WTC11 (cell line): ENCODE data around the gene GTF3C1. TPM values are rescaled to one million over a fixed set of nuclear protein-coding genes. Genes with fewer than 3 reads are reported as not detected.

ENCODE experiments used
- ATAC-seq: fragments of 200-7000 bp; cut with Tn5 transposase; 2 replicates; pipeline ENCODE4 v1.10.0; 2021; ENCODE audit warnings: mild to moderate bottlenecking, moderate library complexity
- CTCF ChIA-PET: fragments of 300-600 bp; sonication (Branson Sonifier 250); formaldehyde crosslinking; loops from one replicate; lab custom pipeline; 2021; ENCODE audit warnings: antibody characterized with exemption; lab: Charles Lee
- POLR2A ChIA-PET: fragments of 350-600 bp; sonication (Branson Sonifier 250); formaldehyde crosslinking; loops from one replicate; lab custom pipeline; 2021; ENCODE audit warnings: antibody characterized with exemption; lab: Charles Lee
- DNase-seq: peaks from one replicate; pipeline ENCODE4 v3.0.0; 2021; ENCODE audit warnings: low spot score
- H3K27ac Mint-ChIP-seq: 2 replicates; pipeline ENCODE4 v1.8.0; 2021; ENCODE audit warnings: mixed read lengths
- H3K27me3 Mint-ChIP-seq: 2 replicates; pipeline ENCODE4 v1.8.0; 2021; ENCODE audit warnings: low read depth, mild to moderate bottlenecking, moderate library complexity, mixed read lengths
- H3K36me3 Mint-ChIP-seq: 2 replicates; pipeline ENCODE4 v1.8.0; 2021; ENCODE audit warnings: mixed read lengths
- H3K4me1 Mint-ChIP-seq: 2 replicates; pipeline ENCODE4 v1.8.0; 2022; ENCODE audit warnings: mixed read lengths
- H3K4me3 Mint-ChIP-seq: 2 replicates; pipeline ENCODE4 v1.8.0; 2021; ENCODE audit warnings: mild to moderate bottlenecking, moderate library complexity, mixed read lengths
- H3K9me3 Mint-ChIP-seq: 2 replicates; pipeline ENCODE4 v1.8.0; 2021; ENCODE audit warnings: mixed read lengths
- AFF4 ChIP-seq: sonication (generic); formaldehyde crosslinking; IDR thresholded peaks from 2 replicates; pipeline ENCODE4 v1.8.1; 2023; ENCODE audit warnings: mild to moderate bottlenecking, missing genetic modification reagents, borderline replicate concordance
- ARID4B ChIP-seq: sonication (generic); formaldehyde crosslinking; IDR thresholded peaks from 2 replicates; pipeline ENCODE4 v1.8.0; 2023; ENCODE audit warnings: missing genetic modification reagents, mild to moderate bottlenecking, borderline replicate concordance
- CREB1 ChIP-seq: sonication (generic); formaldehyde crosslinking; IDR thresholded peaks from 2 replicates; pipeline ENCODE4 v1.8.0; 2023; ENCODE audit warnings: mild to moderate bottlenecking, missing genetic modification reagents
- CTCF ChIP-seq: fragments of 200-600 bp; IDR thresholded peaks from 2 replicates; pipeline ENCODE4 v1.8.0; 2022; ENCODE audit warnings: antibody characterized with exemption
- E2F4 ChIP-seq: sonication (generic); formaldehyde crosslinking; IDR thresholded peaks from 2 replicates; pipeline ENCODE4 v1.8.1; 2022; ENCODE audit warnings: low read depth, mild to moderate bottlenecking, moderate library complexity, missing genetic modification reagents, borderline replicate concordance
- E2F5 ChIP-seq: sonication (generic); formaldehyde crosslinking; IDR thresholded peaks from 2 replicates; pipeline ENCODE4 v1.8.1; 2022; ENCODE audit warnings: mild to moderate bottlenecking, moderate library complexity, missing genetic modification reagents
- ERG ChIP-seq: fragments of 250-450 bp; sonication (Bioruptor Pico); IDR thresholded peaks from 2 replicates; pipeline ENCODE4 v1.8.0; 2021; ENCODE audit warnings: mild to moderate bottlenecking
- FOXP1 ChIP-seq: sonication (generic); formaldehyde crosslinking; IDR thresholded peaks from 2 replicates; pipeline ENCODE4 v1.8.0; 2022; ENCODE audit warnings: missing genetic modification reagents, mild to moderate bottlenecking, moderate library complexity, borderline replicate concordance
- JAZF1 ChIP-seq: fragments of 250-450 bp; sonication (Bioruptor Pico); IDR thresholded peaks from 2 replicates; pipeline ENCODE4 v1.9.0; 2021; ENCODE audit warnings: moderate library complexity, mild to moderate bottlenecking, inconsistent platforms
- JUN ChIP-seq: sonication (generic); formaldehyde crosslinking; IDR thresholded peaks from 2 replicates; pipeline ENCODE4 v1.8.0; 2023; ENCODE audit warnings: mild to moderate bottlenecking, missing genetic modification reagents
- MYBL2 ChIP-seq: sonication (generic); formaldehyde crosslinking; IDR thresholded peaks from 2 replicates; pipeline ENCODE4 v1.8.1; 2023; ENCODE audit warnings: mild to moderate bottlenecking, moderate library complexity, missing genetic modification reagents
- NR1H2 ChIP-seq: sonication (generic); formaldehyde crosslinking; IDR thresholded peaks from 2 replicates; pipeline ENCODE4 v1.9.0; 2021; ENCODE audit warnings: mild to moderate bottlenecking, moderate library complexity, missing genetic modification reagents
- NR2C2 ChIP-seq: sonication (generic); formaldehyde crosslinking; IDR thresholded peaks from 2 replicates; pipeline ENCODE4 v1.8.0; 2022; ENCODE audit warnings: mild to moderate bottlenecking, missing genetic modification reagents
- RORB ChIP-seq: fragments of 250-450 bp; sonication (Bioruptor Pico); IDR thresholded peaks from 2 replicates; pipeline ENCODE4 v1.9.0; 2021; ENCODE audit warnings: mild to moderate bottlenecking
- USF2 ChIP-seq: sonication (generic); formaldehyde crosslinking; IDR thresholded peaks from 2 replicates; pipeline ENCODE4 v1.8.1; 2023; ENCODE audit warnings: mild to moderate bottlenecking, missing genetic modification reagents, moderate library complexity
- ZNF138 ChIP-seq: sonication (generic); formaldehyde crosslinking; conservative IDR thresholded peaks from 2 replicates; pipeline ENCODE4 v1.8.1; 2022; ENCODE audit warnings: mild to moderate bottlenecking, moderate library complexity, missing genetic modification reagents
- ZNF317 ChIP-seq: sonication (generic); formaldehyde crosslinking; IDR thresholded peaks from 2 replicates; pipeline ENCODE4 v1.8.1; 2023; ENCODE audit warnings: low read depth, mild to moderate bottlenecking, moderate library complexity, missing genetic modification reagents, borderline replicate concordance
- ZNF396 ChIP-seq: fragments of 250-450 bp; sonication (Bioruptor Pico); IDR thresholded peaks from 2 replicates; pipeline ENCODE4 v1.8.0; 2021; ENCODE audit warnings: mild to moderate bottlenecking, moderate library complexity, borderline replicate concordance
- ZNF423 ChIP-seq: fragments of 250-450 bp; sonication (Bioruptor Pico); IDR thresholded peaks from 2 replicates; pipeline ENCODE4 v2.1.2; 2022; ENCODE audit warnings: mild to moderate bottlenecking, moderate library complexity
- ZNF671 ChIP-seq: fragments of 250-450 bp; sonication (Bioruptor Pico); IDR thresholded peaks from 2 replicates; pipeline ENCODE4 v1.8.0; 2021; ENCODE audit warnings: mild to moderate bottlenecking
- total RNA-seq: library from RNA; stranded (reverse); gene quantifications from 3 replicates; pipeline ENCODE4 v1.2.3, GENCODE V29; 2021

GTF3C1 gene
- total RNA-seq, 1 experiment from 2014 or later: 146 TPM

- TF ChIP-seq CTCF (no peak), JAZF1 (CRISPR knock-in tag) (no peak), JUN (no peak)
Observed at GRCh38 chr16:27561216-27561615, 11.5 kb upstream of the GTF3C1 start (continued).

GRCh38 chr16:27558932-27559331, 9.2 kb upstream of the GTF3C1 start:
- peaks cover 2% of the 10 kb centered on the region; the same call in 1 of the 2 replicates for H3K4me1 Mint-ChIP-seq
- no peaks in the 10 kb centered on the region for H3K9me3 Mint-ChIP-seq
- TF ChIP-seq NR1H2 (CRISPR knock-in tag): no peak
- TF ChIP-seq AFF4 (CRISPR knock-in tag): no peak
- no peak for TF ChIP-seq E2F5 (CRISPR knock-in tag)
- no peak for TF ChIP-seq ZNF396
- TF ChIP-seq JAZF1 (CRISPR knock-in tag): no peak
- no peak for TF ChIP-seq MYBL2 (CRISPR knock-in tag)
- TF ChIP-seq JUN: no peak
- no peak for TF ChIP-seq ZNF423 (CRISPR knock-in tag)
- TF ChIP-seq NR2C2 (CRISPR knock-in tag): no peak
- H3K36me3 Mint-ChIP-seq: no peaks in the 10 kb centered on the region
- POLR2A ChIA-PET: interaction anchor here (1.0 kb wide), 1 partner anchor 9 kb away, joined by 3 read pairs; the partner anchor contains the start of genes GTF3C1 and KATNIP
- no peak overlapping the region for H3K27ac Mint-ChIP-seq
- ATAC-seq (no peak), DNase-seq (no peak)
- CTCF ChIA-PET: no interaction called here
- no peak overlapping the region for H3K4me3 Mint-ChIP-seq
- no peaks in the 10 kb centered on the region for H3K27me3 Mint-ChIP-seq

GRCh38 chr16:27558434-27558833, 8.7 kb upstream of the GTF3C1 start:
- POLR2A ChIA-PET: no interaction called here
- Mint-ChIP-seq H3K36me3 (no peaks in the 10 kb centered on the region), H3K9me3 (no peaks in the 10 kb centered on the region), H3K4me1 (peaks cover 2% of the 10 kb centered on the region; the same call in 1 of the 2 replicates), H3K27ac (no peak overlapping the region), H3K4me3 (no peak overlapping the region), H3K27me3 (no peaks in the 10 kb centered on the region)
- DNase-seq: no peak
- no peak for ATAC-seq
- CTCF ChIA-PET: no interaction called here
- TF ChIP-seq FOXP1 (CRISPR knock-in tag) (no peak), ZNF671 (CRISPR knock-in tag) (no peak), RORB (CRISPR knock-in tag) (no peak), CREB1 (CRISPR knock-in tag) (no peak), ARID4B (no peak), USF2 (no peak), ERG (CRISPR knock-in tag) (no peak), E2F4 (CRISPR knock-in tag) (no peak), ZNF317 (CRISPR knock-in tag) (no peak), ZNF138 (CRISPR knock-in tag) (no peak)
